Uterus (tissue), 2 donors: ENCODE results near the gene CAMK1G.

Experiments used
- POLR2A ChIP-seq, 2 donors: fragments of 450-650 bp; IDR thresholded peaks; one replicate each; pipeline ENCODE4 v1.6.1; 2016; ENCODE audit warnings: antibody characterized with exemption in 2 of 2, mild to moderate bottlenecking in 1 of 2, moderate library complexity in 1 of 2
- TF ChIP-seq, protein P1 (sequence below), 4 experiments: fragments of 200-600 bp in 2 of 4; fragments of 450-650 bp in 2 of 4; sonication (generic) in 2 of 4; IDR thresholded peaks; one replicate each; pipeline ENCODE4 v1.5.1; 2016 to 2019; ENCODE audit warnings: antibody characterized with exemption in 4 of 4, mild to moderate bottlenecking in 2 of 4, moderate library complexity in 1 of 4

DNA sequence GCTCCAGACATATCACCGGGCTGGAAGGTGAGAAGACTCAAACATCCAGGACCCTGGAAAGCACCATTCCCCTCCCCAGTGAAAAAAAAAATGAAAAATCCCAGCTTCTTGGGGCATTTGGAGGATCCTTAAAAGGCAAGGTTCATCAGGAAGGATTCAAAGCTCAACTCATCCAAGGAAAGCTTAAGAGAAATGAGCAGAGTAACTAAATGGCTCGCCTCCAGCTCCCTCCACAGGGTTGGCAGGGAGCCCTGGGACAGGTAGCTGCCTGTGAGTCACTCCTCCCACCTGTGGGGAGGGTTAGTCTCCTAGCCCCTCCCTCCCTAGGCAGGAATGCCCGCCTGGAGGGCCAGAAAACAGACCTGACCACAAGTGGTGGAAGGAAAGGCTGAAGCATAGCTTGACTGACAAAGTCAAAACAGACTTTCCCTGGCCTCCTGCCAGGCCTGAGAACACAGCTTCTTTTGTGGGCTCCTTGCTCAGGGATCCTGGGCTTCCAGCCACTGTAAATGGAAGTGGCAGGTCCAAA, 69.4 kb downstream of the CAMK1G start:
- TF ChIP-seq, protein P1, sequence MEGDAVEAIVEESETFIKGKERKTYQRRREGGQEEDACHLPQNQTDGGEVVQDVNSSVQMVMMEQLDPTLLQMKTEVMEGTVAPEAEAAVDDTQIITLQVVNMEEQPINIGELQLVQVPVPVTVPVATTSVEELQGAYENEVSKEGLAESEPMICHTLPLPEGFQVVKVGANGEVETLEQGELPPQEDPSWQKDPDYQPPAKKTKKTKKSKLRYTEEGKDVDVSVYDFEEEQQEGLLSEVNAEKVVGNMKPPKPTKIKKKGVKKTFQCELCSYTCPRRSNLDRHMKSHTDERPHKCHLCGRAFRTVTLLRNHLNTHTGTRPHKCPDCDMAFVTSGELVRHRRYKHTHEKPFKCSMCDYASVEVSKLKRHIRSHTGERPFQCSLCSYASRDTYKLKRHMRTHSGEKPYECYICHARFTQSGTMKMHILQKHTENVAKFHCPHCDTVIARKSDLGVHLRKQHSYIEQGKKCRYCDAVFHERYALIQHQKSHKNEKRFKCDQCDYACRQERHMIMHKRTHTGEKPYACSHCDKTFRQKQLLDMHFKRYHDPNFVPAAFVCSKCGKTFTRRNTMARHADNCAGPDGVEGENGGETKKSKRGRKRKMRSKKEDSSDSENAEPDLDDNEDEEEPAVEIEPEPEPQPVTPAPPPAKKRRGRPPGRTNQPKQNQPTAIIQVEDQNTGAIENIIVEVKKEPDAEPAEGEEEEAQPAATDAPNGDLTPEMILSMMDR (IDR thresholded peaks at IDR 0.05), result no peak
- TF ChIP-seq POLR2A (IDR thresholded peaks at IDR 0.05), result no peak
